ENCODE measurements around the gene HOXA3.

Gene HOXA3

DNA sequence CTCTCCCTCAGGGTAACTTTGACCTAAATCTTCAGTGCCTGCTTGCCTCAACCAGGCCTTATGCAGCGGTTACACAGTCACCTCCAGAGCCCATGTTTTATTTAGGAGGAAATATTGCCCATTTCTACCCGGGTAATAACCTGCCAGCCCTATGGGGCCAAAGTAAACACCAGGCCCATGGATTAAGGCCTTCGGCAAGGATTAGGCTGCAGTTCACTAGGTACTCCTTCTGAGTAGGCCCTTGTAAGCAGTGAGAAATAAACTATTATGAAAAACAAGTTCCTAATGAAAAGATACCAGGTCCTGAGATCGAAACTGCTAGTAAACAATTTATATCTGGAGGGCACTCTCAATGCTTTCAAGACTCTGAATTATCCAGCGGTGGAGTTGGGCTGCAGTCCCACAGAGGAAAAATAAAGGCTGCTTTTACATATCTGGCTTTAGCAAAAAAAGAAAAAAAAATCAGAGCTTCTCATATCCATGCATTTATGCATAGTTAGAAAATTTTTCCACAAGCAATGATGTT, 25.5 kb upstream of the HOXA3 start:
- no peak for DNase-seq

DNA sequence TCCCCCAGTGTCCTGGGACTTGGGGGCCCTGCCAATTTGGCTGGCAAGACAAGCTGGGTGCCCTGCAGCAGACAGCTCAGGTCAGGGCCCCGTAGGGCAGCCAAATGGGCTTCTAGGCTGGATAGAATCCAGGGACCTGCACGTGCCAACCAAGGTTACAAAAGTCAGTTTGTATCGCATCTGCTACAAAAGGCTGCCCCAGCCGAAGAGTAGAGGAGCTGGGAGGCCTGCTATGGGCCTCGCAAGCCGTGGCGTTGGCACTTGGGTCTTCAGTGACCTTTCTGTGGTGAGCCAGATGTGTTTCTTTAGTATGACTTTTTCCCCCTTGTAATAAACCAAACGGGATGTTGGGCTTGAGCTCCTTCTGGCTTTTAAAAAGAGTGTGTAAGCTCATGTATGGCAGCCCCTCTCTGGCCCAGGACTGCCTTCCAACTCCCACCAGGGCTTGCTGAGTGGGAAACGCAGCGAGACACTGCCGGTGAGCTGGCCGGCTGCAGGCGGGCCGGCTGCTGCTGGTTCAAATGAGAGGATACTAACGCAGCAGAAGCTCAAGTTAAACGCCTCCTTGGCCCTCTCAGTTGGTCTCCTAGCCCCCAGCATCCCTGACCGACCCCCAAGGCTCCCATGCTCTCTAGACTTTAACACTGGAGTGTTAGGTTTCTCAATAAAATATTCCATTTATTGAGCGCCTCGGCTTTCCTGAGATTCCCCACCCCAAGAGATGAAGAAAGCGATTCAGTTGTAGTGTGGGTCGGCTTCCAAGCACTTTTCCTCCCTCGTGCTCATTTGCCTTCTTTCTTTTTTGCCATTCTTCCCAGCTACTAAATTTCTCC, 24.8 kb upstream of the HOXA3 start:
- no peak for DNase-seq

DNA sequence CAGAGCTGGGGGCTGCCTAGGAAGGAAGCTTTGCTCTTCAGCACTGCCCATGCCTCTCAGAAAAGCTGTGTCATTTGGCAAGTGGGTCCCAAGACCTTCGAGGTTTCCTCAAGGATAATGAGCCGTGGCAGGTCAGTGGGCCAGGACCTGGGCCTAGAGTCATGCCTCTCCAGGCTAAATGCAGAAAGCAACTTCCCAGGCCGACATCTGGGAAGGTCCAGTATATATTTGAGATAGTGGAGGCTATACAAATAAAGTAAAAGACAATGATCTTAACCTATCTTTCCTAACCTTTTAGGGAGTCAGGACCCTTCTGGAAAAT, 24.1 kb upstream of the HOXA3 start:
- no peak for DNase-seq

DNA sequence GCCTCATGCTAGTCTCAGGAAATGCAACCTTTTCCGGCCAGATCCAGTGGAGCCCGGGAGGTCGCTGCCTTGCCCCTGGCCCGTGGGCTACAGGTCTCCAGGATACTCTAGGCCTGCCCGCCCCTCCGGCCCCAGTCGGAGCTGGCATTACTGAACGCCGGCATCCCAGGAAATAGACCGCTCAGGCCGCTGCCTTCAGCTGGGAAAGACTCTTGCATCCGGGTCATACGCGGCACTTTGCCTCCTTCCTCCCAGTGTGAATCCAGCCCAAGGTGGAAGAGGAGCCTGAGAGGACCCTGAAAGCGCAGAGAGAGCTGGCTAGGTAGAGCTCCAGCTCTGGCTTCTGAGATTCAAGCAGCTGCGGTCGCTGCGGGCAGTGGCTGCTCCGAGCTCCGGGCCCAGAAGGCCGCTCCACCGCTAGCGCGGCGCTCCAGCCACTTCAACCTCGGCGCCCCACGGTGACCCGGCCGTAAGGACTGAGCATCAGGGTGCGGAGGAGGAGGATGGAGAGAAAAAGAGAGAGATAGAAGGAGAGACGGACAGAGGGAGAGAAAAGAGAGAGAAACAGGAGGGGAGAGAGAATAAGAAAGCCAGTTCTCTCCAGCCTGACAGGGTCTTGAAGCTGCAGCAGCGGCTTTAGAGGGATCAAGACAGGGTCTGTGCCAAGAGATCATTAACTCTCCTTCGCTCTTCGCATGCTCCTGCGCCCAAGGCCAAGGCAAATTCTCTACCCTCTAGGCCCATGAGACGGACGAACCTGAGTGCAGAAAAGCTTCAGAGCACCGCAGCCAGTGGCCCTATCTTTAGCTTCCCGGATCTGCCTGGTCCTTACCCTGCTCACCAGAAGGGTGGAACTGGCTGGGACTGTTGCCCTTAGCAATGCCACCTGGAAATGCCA, 23.5 kb upstream of the HOXA3 start:
- no peak for DNase-seq

DNA sequence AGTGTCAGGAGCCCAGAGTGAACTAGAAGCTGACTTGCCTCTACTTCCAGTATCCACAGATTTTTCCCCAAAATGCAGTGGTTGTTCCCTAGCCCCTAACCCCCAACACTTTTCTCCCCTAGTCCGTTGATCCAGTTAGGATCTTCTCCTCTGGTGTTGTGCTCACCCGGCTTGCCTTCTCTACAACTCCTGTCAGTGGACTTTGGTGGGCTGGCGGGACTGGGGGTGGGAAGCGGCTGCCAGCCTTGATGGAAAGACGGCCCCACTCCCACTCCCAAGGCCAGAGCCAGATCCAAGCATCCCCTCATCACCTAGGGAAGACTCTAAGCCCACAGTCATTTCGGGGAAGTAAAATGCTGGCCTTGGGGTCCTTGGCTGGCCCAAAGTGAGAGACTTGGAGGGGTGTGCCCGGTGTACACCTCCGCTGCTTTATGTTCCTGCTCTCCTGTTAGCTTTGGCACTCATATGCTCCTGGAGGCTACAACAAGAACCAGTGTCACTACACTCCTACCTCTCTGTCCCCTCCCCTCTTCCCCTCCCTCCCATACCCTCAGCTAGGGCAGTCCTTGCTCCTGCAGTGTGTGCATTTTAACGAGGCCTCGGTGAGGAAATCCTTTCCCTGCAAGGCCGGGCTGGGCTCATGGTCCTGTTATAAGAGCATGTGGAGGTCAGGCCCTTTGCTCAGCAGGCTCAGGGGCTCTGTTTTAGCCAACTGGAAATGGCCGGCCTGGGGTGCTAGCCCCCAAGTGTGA, 22.7 kb upstream of the HOXA3 start:
- DNase-seq: no peak

DNA sequence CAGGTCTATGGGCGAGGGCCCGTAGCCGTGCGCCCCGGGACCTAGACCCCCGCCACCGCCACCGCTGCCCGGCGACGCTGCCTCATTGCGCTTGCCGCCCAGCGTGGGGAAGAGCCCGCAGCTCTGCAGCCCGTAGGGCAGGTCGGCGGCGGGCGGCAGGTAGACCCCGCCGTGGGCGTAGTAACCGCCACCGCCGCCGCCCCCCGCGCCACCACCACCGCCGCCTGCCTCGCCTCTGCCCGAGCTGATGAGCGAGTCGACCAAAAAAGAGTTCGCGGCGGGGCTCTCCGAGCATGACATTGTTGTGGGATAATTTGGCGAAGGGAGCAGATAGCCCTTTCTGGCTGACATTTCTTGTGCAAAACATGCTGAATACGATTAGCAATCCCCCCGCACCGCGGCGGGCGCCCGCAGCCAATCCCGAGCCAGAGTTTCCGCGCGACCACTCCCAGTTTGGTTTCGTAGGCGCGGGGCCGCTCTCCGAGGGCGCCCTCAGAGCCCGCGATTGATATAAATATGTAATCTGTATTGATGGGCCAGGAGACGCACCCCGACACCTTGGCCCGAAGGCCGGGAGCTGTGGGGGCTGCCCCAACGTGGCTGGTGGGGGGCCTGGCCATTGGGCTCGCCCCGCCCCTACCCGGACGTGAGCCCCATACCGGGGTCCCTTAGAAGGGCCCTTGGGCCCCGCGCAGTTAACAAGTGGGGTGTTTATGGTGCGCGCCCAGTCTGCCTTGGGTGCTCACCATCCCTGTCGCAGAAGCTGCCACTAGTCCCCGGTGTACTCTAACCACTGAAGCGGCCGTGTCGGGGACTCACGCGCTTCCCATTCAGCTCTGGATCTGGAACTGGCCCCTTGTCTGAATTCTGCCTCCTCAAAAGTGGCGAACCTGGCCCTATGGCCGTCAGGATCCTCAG, 21.8 kb upstream of the HOXA3 start, which contains the start of gene HOXA10:
Gene HOXA10, minus strand, starts transcription at position 365 of the 918 bp plus-strand sequence. Its CDS starts 14 bp downstream, at position 351.
- DNase-seq: peak; percentile 55

DNA sequence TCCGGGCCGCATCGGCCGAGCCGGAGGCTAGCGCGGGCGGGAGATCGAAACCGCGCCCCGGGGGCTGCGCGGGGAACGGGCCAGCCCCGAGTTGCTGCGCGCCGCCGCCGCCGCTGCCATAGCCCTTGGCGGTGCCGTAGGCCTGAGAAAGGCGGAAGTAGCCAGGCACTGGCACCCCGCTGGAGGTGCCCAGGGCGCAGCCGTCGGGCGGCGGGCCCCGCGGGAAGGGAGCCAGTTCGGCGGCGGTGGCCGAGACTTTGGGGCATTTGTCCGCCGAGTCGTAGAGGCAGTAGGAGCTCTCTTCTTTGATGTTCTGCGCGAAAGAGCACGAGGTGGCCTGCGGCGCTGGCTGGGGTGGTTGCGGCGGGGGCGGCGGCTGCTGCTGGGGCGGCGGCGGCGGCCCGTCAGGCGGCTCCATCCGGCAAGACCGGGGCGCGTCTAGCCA, 21.1 kb upstream of the HOXA3 start:
- no peak for DNase-seq

DNA sequence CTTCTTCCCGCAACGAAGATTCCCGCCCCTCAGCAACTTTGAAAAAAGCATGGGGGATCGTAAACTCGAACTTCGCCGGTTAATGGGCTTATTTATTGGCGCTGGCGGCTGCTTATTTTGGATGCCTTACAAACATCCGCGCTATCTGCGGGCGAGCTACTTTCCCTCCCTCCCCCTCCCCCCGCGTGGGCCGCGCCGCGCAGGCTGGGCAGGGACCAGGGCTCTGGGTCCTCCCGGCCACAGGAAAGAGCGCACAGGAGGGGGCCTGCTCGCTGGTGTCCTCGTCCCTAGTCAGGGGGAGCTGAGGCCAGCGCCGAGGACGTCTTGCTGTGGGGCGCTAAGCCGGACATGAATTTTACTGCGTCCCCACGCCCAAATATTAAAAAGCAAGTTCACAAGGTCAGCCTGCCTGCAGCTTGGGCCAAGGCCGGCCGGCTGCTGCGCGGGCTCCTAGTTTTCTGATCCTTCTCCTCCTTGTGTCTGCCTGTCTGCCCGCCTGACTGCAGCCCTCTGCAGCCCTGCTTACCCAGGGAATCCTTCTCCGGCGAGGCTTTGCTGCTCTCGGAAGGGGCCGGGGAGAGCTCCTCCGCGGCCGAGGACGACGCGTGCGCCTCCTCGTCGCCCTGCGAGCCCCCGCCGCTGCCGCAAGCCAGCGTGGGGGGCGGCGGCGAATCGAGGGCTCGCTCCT, 20.6 kb upstream of the HOXA3 start:
- peak; percentile 75 for DNase-seq

DNA sequence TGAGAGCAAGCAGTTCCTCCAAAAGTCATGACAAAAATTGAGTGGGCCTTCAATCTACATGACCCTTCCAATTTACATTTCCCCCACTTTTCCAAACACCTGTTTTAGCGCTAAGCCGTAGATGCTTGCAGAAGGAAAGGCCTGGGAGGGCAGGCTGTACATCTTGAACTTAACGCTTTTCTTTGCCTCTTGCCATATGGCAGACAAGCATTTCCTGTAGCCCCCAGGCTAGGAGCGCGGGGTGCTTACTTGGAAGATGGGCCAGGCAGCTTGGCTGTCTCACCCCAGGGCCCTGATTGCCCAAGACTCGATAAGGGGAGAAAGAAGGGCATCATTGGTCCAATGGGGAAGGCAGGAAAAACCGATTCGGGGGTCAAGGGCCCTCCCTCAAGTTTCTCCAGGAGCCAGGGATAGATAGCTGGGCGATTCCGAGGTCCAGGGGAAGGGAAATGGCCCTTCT, 20.0 kb upstream of the HOXA3 start:
- no peak for DNase-seq

DNA sequence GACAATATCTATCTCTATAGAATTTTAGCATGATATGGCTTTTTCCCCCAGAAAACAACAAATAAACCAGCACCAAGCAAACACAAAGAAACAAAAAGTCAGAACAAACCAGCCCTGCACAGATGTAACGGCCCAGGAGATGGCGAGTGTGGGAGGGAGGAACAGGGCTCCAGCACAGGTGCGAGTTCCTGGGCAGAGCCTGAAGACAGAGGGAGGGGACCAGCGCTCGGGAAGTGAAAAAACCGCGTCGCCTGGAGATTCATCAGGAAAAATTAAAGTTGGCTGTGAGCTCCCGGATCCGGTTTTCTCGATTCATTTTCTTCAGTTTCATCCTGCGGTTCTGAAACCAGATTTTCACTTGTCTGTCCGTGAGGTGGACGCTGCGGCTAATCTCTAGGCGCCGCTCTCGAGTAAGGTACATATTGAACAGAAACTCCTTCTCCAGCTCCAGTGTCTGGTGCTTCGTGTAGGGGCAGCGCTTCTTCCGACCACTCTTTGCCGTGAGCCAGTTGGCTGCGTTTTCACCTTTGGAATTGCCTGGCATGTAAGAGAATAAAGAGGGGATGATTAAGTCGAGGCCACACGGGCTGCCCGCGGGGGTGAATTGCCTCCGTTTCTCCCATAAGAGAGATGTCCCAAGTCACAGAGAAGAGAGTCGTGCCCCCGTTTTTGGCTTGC, 19.4 kb upstream of the HOXA3 start:
- DNase-seq: no peak

DNA sequence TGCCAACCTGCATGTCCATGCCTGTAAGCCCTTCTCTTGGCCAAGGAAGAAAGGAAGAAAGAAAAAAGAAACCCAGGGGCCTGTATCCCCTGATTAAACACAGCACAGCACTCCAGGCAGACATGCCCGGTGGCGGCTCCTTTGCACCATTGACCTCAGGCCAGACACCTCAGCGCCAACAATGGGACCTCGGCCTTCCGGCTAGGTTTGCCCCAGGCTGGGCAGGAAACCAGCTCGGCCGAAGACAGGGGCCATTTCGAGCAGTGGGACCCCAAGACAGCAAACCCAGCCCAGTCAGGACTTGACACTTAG, 18.9 kb upstream of the HOXA3 start:
- DNase-seq: no peak

DNA sequence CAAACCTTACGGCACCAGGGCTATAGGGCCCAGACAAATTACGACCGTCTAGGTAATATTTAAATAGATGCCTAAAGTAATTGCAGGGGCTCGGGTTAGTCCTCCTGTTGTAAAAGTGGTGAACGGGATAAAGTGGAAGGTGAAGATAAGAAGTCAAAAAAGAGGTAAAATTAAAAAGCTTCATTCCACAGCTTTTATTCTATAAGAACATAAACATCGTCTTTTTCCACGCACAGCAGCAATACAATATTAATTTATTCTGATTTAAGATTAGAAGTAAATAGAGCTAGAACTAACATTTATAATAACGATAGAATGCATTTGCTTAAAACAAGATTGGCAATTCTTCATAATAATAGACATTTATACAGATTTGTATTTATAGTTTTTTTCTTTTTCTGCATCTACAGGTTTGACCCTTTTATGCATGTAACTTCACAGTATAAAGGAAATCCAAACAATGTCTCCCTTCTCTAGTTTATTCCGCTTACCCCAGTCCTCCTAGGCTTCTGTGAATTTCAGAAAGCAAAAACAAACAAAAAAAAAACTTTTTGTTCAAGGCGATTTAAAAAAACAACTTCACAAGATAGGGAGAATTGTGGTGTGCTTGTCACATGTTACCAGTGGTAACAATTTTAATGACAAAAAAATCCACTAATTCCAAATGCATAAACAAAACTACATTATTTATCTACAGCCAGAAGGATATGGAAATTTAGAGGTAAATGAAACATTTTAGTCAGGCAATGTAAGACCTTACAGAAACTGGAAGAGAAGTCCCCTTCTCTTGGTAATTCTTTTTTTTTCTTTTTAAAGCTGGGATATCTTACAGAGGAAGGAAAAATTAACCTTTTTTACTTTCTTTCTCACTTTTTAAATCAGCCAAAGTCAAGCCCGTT, 18.3 kb upstream of the HOXA3 start:
- DNase-seq: no peak

DNA sequence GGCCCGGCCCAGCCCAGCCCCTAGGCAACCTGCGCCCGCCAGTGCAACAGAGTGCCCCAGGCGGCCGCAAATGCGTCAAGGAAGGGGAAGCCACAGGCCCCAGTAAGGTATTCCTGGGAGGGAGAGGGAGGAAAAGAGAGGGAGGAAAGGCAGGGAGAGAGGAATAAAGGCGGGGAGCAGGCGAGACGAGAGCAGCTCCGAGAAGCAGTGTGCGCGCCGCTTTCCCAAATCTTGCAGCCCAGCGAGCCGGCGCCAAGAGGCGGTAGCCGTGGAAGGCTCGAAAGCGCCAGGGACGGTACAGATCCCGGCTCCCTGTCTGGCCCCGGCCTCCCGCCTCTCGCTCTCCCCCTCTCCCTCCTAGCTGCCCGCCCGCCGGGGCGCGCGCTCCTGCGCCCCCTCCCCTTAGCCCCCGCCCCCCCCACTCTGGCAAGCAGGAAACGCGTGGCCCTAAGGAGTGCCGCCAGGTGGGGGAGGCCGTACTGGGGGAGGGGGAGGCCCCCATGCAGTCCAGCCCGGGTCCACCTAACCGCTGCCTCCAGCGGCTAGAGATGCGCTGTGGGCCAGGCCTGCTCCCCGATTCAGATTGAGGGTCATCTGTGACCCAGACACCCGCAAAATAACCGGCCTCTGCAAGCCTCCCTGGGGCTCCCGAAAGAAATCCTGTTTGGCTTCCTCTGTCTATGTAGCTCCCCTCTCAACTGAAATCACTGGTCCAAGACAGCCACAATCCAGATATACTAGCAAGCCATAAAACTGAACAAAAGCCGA, 17.5 kb upstream of the HOXA3 start:
- DNase-seq: peak; percentile 58

DNA sequence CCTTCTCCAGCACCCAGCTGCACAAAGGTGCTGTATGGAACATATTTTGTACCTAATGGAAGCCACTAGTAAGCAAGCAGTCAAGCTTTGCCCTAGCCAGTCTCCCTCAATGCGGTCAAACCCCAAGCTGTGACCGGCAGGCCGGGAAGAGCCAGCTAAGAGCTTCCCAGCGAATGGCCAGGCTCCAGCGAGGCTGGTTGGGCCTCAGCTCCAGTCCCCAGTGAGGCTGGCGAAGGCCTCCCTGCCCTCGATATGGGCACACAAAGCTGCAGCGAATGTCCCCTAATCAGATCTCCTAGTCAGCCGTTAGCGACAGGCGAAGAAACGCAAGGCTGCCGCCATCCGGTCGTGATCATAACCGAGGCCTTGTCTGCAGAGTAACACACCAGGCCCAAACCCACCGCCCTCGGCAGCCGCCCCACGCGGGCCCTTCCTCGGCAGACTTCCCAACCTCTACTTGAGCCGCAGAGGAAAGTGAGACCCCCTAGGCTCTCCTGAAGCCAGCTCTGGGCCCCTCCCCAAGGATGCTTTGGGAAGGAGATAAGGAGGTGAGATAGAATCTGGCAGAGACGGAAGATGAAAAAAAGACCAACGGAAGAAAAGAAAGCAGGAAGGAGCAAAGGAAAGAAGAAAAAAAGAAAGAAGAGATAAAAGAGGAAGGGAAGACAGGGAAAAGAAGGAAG, 16.0 kb upstream of the HOXA3 start:
- peak; percentile 75 for DNase-seq

DNA sequence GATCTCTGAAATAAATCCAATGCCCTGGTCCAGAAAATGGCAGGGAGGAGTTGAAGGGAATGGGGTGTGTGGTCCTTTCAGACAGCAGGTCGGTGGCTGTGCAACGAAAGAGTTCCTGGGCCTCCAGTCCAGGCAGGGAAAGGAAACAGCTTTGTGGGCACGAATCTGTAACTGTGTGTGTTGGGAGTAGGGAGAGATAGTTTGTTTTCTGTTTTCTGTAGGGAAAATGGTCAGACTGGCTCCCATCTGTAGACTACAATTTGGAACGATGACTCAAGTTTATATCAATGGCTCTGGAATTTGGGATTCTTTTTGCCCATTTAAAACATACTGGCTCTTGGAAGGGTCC, 15.5 kb upstream of the HOXA3 start:
- DNase-seq: peak; percentile 69

DNA sequence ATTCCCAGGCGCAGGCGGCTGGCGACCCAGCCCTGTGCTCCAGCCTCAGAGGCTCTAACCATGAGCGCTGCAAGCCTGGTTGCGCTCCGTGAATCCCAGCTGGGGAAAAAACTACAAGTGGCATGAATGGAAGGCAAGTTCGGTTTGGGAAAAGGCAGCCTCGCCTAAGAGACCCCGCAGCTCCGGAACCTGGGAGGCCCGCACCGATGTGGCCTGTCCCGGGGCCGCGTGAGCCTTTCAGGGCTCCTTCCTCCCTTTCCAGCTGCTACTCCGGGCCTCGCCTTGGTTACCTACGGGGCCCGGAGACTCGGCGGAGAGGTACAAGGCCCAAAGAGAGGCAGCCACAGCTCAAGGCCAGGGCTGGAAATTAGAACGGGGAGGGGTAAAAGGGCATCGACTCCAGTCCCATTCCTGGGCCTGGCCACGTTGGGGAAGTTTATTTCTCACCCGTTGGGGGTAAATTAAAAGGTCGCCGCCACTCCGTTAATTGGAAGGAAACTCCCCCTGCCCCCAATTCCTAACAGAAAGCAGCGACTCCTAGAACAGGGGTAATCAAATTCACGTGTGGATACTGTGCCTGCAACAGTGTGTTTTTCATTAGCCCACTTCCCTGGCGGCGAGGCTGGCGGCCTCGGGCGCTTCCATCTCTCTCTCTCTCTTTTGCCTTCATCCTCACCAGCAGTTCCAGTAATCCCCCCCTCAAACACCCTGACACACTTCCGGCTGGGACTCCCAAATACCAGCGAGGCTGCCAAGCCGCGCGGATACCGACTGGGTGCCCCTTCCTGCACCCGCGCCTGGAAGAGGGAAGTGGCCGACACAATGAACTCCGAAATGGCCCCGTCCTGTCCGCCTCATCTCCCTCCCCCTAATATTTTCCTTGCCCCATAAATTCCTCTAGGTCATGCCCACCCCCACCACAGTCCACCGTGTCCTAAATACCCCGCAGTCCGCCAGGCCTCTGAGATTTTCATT, 14.4 kb upstream of the HOXA3 start:
- peak; percentile 77 for DNase-seq

All from fibroblast of skin of abdomen (primary cell).